GM12892 (cell line): ENCODE results near the gene RBM43.

Experiments
- POLR2A ChIP-seq: IDR thresholded peaks from 2 replicates; pipeline ENCODE4 v1.6.1; 2011; ENCODE audit warnings: low read depth, low read length, control low read depth
- POLR2AphosphoS5 ChIP-seq: IDR thresholded peaks from 2 replicates; pipeline ENCODE4 v1.6.1; 2011; ENCODE audit warnings: low read depth, low read length, control low read depth

- TF ChIP-seq POLR2A (no peak), POLR2AphosphoS5 (no peak)
Observed at GRCh38 chr2:151297882-151298281, 36.2 kb upstream of the RBM43 start.
